GM19324 (cell line): ENCODE results near the gene MKNK1.

ENCODE experiments used
- ATAC-seq: cut with Tn5 transposase; IDR thresholded peaks from one replicate; pipeline ENCODE4 v1.9.1; 2021; ENCODE audit warnings: mild to moderate bottlenecking, moderate library complexity; ENCODE audit not compliant: unreplicated experiment, low FRiP score

The MKNK1 gene

GRCh38 chr1:46526691-46527291 is 77.3 kb downstream of the MKNK1 start:
- ATAC-seq: no peak

- no peak for ATAC-seq
Measured at GRCh38 chr1:46526013-46526690, 77.9 kb downstream of the MKNK1 start.

GRCh38 chr1:46525253-46525983 is 78.7 kb downstream of the MKNK1 start:
- ATAC-seq: no peak

- ATAC-seq: no peak
Measured at GRCh38 chr1:46524843-46525242, 79.2 kb downstream of the MKNK1 start.

- ATAC-seq: no peak
Measured at GRCh38 chr1:46523496-46524353, 80.3 kb downstream of the MKNK1 start.

- ATAC-seq: no peak
Measured at GRCh38 chr1:46522969-46523320, 81.1 kb downstream of the MKNK1 start.

DNA sequence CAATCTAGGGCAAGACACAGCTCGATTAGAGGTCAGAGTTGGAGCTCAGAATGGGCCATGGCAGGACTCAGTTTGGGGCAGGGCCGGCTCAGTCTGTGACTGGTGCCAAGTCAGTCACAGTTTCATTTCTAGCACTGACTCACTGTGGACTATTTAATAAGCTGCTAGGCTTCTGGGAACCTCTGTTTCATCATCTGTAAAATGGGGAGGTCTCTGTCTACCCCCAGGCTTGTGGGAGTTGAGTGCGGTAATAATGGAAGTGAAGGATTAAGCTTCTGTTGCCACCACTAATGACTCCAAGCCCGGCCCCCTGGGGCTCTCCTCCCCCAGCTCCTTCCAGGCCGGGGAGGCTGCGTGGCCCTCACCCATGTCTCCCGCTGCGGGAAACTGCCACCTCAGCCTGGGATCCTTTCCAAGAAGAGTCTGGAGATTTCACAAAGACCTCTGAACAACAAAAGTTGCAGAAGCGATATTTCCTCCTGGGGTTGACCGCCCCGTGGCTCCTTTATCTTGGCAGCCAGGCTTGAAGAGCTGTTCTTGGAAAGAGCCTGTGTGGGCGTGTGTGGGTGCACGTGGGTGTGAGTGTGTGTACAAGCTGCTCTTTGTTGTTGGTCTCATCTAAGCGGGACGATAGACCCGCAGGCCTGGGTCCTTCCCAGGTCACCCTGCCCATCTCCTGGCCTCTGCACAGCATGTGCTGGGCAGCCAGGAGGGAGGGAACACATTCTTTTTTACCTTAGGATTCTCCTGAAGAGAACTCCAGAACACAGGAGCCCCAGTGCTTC is 81.7 kb downstream of the MKNK1 start:
- no peak for ATAC-seq

DNA sequence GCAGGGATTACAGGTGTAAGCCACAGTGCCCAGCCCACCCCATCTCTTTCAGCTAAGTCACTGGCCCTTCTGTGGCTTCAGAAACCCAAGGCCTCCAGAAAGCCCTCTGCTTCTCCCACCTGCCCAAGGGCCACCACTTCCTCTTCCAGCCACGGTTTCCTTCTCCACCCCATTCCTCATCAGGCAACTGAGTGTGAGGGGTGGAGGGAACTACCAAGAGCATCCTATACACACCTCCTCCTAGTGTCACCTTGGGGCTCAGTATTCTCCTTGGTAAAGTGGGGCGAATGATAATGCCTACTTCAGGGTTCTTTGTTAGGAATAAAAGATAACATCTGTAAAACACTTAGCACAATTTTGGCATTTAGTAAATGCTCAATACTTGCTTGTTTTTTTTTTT is 82.7 kb downstream of the MKNK1 start:
- ATAC-seq: no peak

DNA sequence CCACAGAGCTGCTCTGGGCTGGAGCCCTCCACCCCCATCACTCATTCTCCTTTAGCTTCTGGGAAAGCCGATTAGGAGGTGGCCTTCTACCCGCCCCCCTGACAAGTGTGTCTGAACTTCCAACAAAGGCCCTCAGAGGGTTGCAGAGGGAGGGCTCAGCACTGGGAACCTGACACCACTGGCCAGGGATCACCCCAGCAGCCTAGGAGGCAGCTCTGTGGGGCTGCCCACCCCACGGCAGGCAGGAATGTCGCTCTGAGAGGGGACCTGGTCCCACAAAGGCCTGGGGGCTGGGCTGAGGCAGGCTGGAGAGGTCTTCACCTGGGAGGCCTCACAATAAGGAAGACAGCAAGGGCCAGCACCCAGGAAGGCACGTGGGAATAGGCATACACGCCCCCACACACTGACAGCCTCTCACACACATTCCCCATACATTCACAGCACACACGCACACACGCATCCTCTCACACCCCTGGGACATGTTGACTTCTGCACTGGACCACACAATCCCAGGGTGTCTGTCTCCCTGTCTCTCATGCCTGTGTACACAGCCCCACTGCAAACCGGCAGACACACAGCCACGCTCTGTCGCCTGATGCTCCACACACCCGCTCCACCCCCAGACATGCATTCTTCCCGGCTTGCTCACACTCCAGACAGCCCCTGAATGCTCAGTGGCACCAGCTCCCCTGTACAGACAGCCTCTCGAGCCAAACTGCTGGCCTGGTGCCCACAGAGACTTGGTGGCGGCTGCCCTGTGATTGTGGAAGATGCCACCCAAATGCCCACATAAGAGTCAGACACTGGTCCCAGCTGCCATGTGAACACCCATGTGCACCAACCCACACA is 83.8 kb downstream of the MKNK1 start:
- no peak for ATAC-seq

- no peak for ATAC-seq
Measured at GRCh38 chr1:46519209-46519608, 84.9 kb downstream of the MKNK1 start.

DNA sequence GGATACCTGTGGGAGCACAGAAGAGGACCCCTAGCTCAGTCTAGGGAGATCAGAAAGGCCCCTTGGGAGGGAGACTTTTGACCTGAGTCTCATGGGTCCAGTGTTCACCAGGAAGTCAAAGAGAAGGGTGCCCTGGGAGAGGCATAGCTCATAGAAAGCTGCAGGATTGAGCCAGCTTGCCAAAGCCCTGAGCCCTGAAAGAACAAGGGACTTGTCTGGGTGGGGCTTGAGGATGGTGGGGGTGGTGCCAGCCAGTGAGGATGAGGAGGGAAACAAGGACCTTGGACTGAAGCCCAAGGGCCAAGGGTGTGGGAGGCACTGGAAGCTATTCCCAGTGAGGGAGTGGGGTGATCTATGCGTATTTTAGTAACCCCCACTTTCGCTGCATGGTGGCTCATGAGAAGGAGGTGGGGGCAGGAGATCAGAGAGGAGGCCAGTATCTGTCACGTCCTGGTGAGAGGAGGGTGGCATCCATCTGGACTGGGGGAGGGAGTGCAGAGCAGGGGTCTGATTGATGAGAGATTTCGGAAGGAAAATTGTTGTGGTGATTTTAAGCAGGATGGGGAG is 86.1 kb downstream of the MKNK1 start:
- ATAC-seq: no peak

DNA sequence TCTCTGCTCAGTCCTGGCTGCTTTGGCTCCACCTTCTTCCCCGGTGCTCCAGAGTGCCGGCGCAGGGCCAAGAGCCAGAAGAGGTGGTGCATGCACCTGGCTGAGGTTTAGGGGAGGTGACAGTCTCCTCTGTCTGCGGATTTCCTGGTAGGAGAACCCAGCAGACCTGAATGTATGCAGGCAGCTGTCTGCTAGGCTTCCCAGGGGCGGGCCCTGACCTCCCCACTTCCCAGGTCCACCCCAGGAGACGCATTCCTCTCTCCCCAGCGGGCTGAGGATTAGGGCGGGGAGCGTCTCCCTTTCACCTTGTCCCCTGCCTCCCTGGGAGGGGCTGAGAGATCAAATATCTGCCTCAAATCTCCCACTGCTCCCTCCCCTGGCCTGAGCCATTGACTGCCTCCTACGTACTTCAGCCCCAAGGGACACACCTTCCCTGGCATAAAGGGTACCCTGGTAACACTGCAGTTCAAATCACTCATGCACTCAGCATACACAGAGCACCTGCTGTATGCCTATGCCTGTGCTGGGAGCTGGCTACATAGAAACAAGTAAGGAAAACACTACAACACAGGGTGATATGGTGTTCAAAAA is 87.0 kb downstream of the MKNK1 start:
- no peak for ATAC-seq

- no peak for ATAC-seq
Measured at GRCh38 chr1:46516200-46516950, 87.7 kb downstream of the MKNK1 start.

DNA sequence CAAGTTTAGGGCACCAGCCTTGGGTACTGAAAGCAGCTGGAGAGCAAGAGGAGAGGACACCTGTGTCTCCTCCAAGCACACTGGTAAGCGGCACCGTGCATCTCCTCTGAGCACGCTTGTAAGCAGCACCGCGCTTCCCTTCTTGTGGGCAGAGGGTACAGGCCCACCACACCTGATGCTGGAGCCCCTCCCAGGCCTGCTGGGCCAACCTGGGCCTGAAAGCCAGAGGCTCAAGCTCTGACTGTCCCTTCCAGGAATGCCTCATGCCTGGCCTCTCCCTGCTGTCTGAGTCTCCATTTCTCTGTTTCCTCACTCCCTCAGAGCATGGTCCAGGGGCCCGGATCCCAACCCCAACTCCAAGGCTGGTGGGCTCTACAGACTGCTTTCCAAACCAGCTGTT is 88.5 kb downstream of the MKNK1 start:
- no peak for ATAC-seq

- ATAC-seq: no peak
Measured at GRCh38 chr1:46513536-46513935, 90.5 kb downstream of the MKNK1 start.

- ATAC-seq: no peak
Measured at GRCh38 chr1:46512792-46513190, 91.3 kb downstream of the MKNK1 start.

DNA sequence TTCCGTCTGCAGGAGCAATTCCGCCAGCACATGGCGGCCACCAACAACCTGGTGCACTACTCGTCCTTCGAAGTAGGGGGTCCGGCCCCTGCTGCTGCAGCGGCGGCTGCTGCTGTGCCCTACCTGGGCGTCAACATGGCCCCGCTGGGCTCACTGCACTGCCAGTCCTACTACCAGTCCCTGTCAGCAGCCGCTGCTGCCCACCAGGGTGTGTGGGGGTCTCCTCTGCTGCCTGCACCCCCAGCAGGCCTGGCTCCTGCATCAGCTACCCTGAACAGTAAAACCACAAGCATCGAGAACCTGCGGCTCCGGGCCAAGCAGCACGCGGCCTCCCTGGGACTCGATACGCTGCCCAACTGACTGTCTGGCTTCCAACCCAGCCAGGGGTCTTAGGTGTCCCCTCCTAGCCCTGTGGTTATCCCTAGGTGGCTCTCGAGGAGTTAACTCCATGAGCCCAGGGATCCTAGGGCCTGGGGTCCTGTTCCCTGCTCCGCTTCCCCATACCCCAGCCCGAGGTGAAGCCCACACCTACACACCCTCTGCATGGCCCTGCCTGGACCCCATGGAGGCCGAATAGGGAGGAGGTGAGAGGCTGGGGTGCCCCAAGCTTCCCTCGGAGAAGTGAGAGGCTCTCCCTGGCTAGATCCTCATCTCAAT is 91.8 kb downstream of the MKNK1 start:
- no peak for ATAC-seq

- ATAC-seq: no peak
Measured at GRCh38 chr1:46510998-46511365, 93.1 kb downstream of the MKNK1 start.
